Duodenal mucosa (tissue), 2 donors: ENCODE data around the gene INHBA.
A peak's percentile ranks its signal among the peaks of the same experiment; 100 is the strongest.

Source experiments
- H3K27ac ChIP-seq: one replicate; pipeline ENCODE4 v1.7.0; 2013; ENCODE audit warnings: low read depth, low read length
- H3K27me3 ChIP-seq, 2 donors: one replicate each; pipeline ENCODE4 v1.7.0; 2013; ENCODE audit warnings: low read length in 2 of 2, control low read depth in 1 of 2; ENCODE audit not compliant: insufficient read depth in 2 of 2, control insufficient read depth in 1 of 2
- H3K36me3 ChIP-seq, 2 donors: one replicate each; pipeline ENCODE4 v1.7.0; 2013; ENCODE audit warnings: low read length in 2 of 2, control low read depth in 1 of 2; ENCODE audit not compliant: insufficient read depth in 2 of 2, control insufficient read depth in 1 of 2
- H3K4me1 ChIP-seq, 2 donors: one replicate each; pipeline ENCODE4 v1.7.0; 2013; ENCODE audit warnings: low read length in 2 of 2, control low read depth in 1 of 2; ENCODE audit not compliant: insufficient read depth in 2 of 2, control insufficient read depth in 1 of 2
- H3K4me3 ChIP-seq, 2 donors: one replicate each; pipeline ENCODE4 v1.7.0; 2013; ENCODE audit warnings: low read length in 2 of 2, low read depth in 1 of 2
- H3K9ac ChIP-seq, 2 donors: one replicate each; pipeline ENCODE4 v1.7.0; 2013; ENCODE audit warnings: low read length in 2 of 2, low read depth in 1 of 2
- H3K9me3 ChIP-seq, 2 donors: one replicate each; pipeline ENCODE4 v1.7.0; 2013; ENCODE audit warnings: low read length in 2 of 2, control low read depth in 1 of 2; ENCODE audit not compliant: control insufficient read depth in 1 of 2

INHBA gene

GRCh38 chr7:41715000-41715399 lies 12.1 kb upstream of the INHBA start:
- Histone ChIP-seq H3K9ac (no peak overlapping the region), H3K9me3 (no peaks in the 10 kb centered on the region), H3K27ac (no peak overlapping the region), H3K36me3 (no peaks in the 10 kb centered on the region), H3K27me3 (no peaks in the 10 kb centered on the region), H3K4me1 (no peaks in the 10 kb centered on the region), H3K4me3 (no peak overlapping the region)

- no peaks in the 10 kb centered on the region for H3K4me1 ChIP-seq
- H3K27ac ChIP-seq = no peak overlapping the region
- H3K27me3 ChIP-seq = no peaks in the 10 kb centered on the region
- no peaks in the 10 kb centered on the region for H3K36me3 ChIP-seq
- H3K9me3 ChIP-seq = no peaks in the 10 kb centered on the region
- no peak overlapping the region for H3K4me3 ChIP-seq
- H3K9ac ChIP-seq = no peak overlapping the region
Observed at GRCh38 chr7:41711283-41712064, 8.6 kb upstream of the INHBA start.

- no peaks in the 10 kb centered on the region for H3K36me3 ChIP-seq
- no peak overlapping the region for H3K27ac ChIP-seq
- no peak overlapping the region for H3K4me3 ChIP-seq
- H3K27me3 ChIP-seq = no peaks in the 10 kb centered on the region
- H3K9me3 ChIP-seq = no peaks in the 10 kb centered on the region
- peaks cover 4 to 6% of the 10 kb centered on the region in 2 donors for H3K4me1 ChIP-seq
- no peak overlapping the region for H3K9ac ChIP-seq
Observed at GRCh38 chr7:41710838-41711237, 7.9 kb upstream of the INHBA start.

GRCh38 chr7:41709621-41710020 lies 6.7 kb upstream of the INHBA start:
- H3K36me3 ChIP-seq = no peaks in the 10 kb centered on the region
- H3K4me1 ChIP-seq = peaks cover 9% of the 10 kb centered on the region in 2 donors
- H3K27ac ChIP-seq = no peak overlapping the region
- H3K9ac ChIP-seq = no peak overlapping the region
- no peak overlapping the region for H3K4me3 ChIP-seq
- H3K27me3 ChIP-seq = no peaks in the 10 kb centered on the region
- no peaks in the 10 kb centered on the region for H3K9me3 ChIP-seq

GRCh38 chr7:41708581-41709358 lies 5.9 kb upstream of the INHBA start:
- H3K9me3 ChIP-seq = no peaks in the 10 kb centered on the region
- H3K27me3 ChIP-seq = no peaks in the 10 kb centered on the region
- peaks cover 9 to 13% of the 10 kb centered on the region in 2 donors for H3K4me1 ChIP-seq
- H3K9ac ChIP-seq = no peak overlapping the region
- H3K27ac ChIP-seq = no peak overlapping the region
- no peaks in the 10 kb centered on the region for H3K36me3 ChIP-seq
- H3K4me3 ChIP-seq = no peak overlapping the region

GRCh38 chr7:41706228-41706930 lies 3.5 kb upstream of the INHBA start:
- H3K4me3 ChIP-seq = peak overlapping the region; percentile 86 to 95
- no peak overlapping the region for H3K27ac ChIP-seq
- H3K4me1 ChIP-seq = peaks cover 9 to 13% of the 10 kb centered on the region in 2 donors
- H3K9me3 ChIP-seq = no peaks in the 10 kb centered on the region
- H3K9ac ChIP-seq = no peak overlapping the region
- no peaks in the 10 kb centered on the region for H3K36me3 ChIP-seq
- no peaks in the 10 kb centered on the region for H3K27me3 ChIP-seq

GRCh38 chr7:41705109-41705901 lies 2.4 kb upstream of the INHBA start:
- Histone ChIP-seq H3K36me3 (no peaks in the 10 kb centered on the region), H3K27me3 (peaks cover 2 to 4% of the 10 kb centered on the region in 2 donors), H3K9ac (peak overlapping the region; percentile 75 to 81), H3K4me1 (peaks cover 9 to 13% of the 10 kb centered on the region in 2 donors), H3K4me3 (peak overlapping the region; percentile 86 to 95), H3K27ac (peak overlapping the region; percentile 28), H3K9me3 (no peaks in the 10 kb centered on the region)

- Histone ChIP-seq H3K4me3 (no peak overlapping the region), H3K4me1 (peaks cover 10 to 13% of the 10 kb centered on the region in 2 donors), H3K9ac (no peak overlapping the region)
Observed at GRCh38 chr7:41701068-41701941, 1.6 kb downstream of the INHBA start.

GRCh38 chr7:41700044-41700471 lies 2.8 kb downstream of the INHBA start:
- H3K4me3 ChIP-seq = peak overlapping the region; percentile 38 to 51
- H3K9me3 ChIP-seq = no peaks in the 10 kb centered on the region
- H3K27me3 ChIP-seq = peaks cover 17 to 18% of the 10 kb centered on the region in 2 donors
- peaks cover 3 to 6% of the 10 kb centered on the region in 2 donors for H3K4me1 ChIP-seq
- no peak overlapping the region for H3K9ac ChIP-seq
- H3K36me3 ChIP-seq = no peaks in the 10 kb centered on the region
- no peak overlapping the region for H3K27ac ChIP-seq

More at GRCh38 chr7:41701068-41701941, 1.6 kb downstream of the INHBA start:
- Histone ChIP-seq H3K27me3 (peaks cover 13% of the 10 kb centered on the region in 2 donors), H3K9me3 (no peaks in the 10 kb centered on the region), H3K36me3 (no peaks in the 10 kb centered on the region), H3K27ac (no peak overlapping the region)
